GM12874 (cell line): ENCODE measurements around the gene MOCOS.

Experiments used
- CTCF ChIP-seq: IDR thresholded peaks from 2 replicates; pipeline ENCODE4 v1.5.1; 2011; ENCODE audit warnings: low read depth, mild to moderate bottlenecking, control low read depth, low read length, moderate library complexity; ENCODE audit not compliant: insufficient read depth

Gene MOCOS

GRCh38 chr18:36247036-36247435 is 59.7 kb downstream of the MOCOS start:
- no peak for TF ChIP-seq CTCF

- no peak for TF ChIP-seq CTCF
Measured at GRCh38 chr18:36249392-36249791, 62.1 kb downstream of the MOCOS start.

- no peak for TF ChIP-seq CTCF
Measured at GRCh38 chr18:36250827-36251226, 63.5 kb downstream of the MOCOS start.

- no peak for TF ChIP-seq CTCF
Measured at GRCh38 chr18:36255072-36255698, 67.9 kb downstream of the MOCOS start.

DNA sequence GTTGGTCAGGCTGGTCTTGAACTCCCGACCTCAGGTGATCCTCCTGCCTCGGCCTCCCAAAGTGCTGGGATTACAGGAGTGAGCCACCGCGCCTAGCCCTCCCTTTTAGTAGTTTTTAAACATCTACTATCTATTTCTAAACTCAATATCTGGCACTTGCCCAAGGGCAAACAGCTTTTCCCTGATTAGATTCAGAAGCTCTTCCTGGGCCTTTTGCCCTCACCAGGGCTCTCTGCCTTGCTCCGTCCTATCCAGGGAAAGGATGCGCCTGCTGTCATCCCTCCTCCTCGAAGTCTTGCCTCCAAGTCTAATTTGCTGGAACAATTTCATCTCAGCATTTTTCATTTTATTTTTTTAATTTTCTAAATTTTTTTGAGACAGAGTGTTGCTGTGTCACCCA is 68.8 kb downstream of the MOCOS start:
- TF ChIP-seq CTCF: no peak

- TF ChIP-seq CTCF: no peak
Measured at GRCh38 chr18:36262971-36263370, 75.7 kb downstream of the MOCOS start.

DNA sequence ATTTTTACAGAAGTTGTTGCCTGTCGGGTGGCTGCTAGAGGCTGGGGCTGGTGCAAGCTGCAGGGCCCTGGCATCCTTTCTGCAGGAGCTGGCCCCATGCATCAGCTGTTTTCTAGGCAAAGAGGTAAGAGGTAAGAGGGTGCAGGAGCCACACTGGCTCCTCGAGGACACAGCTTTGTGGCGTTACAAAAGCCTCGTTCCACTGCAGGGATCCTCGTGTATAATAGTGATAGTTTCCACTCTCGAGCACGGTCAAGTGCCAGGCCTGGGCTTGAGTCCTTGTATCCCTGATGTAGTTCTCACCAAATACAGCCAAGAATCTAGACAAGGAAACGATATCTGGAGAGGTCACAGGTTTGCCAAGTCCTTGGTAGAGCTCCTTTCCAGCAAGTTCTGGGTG is 77.0 kb downstream of the MOCOS start:
- no peak for TF ChIP-seq CTCF
